PC-9 (cell line): ENCODE data around the gene PRKACA.

Experiments
- CTCF ChIP-seq: fragments of 200-600 bp; sonication (generic); conservative IDR thresholded peaks from 2 replicates; pipeline ENCODE4 v1.6.1; 2017; ENCODE audit warnings: mixed run types, antibody characterized with exemption, mild to moderate bottlenecking, moderate library complexity
- EZH2 ChIP-seq: fragments of 200-600 bp; sonication (generic); IDR thresholded peaks from 2 replicates; pipeline ENCODE4 v1.8.0; 2017; ENCODE audit warnings: antibody characterized with exemption, low read depth

- TF ChIP-seq EZH2 = no peak
- no peak for TF ChIP-seq CTCF
Observed at GRCh38 chr19:14119146-14119545, 1.6 kb upstream of the PRKACA start.
